SU-DHL-6 (cell line): ENCODE measurements around the gene TRIM10.

Experiments
- H2AFZ ChIP-seq: fragments of 200-600 bp; sonication (generic); 2 replicates; pipeline ENCODE4 v1.6.1; 2014; ENCODE audit warnings: low read depth, mild to moderate bottlenecking, moderate library complexity, mixed read lengths, antibody characterized with exemption, low read length; ENCODE audit not compliant: severe bottlenecking
- H3F3A ChIP-seq: fragments of 200-600 bp; shearing (Covaris generic); 2 replicates; pipeline ENCODE4 v1.6.0; 2016; ENCODE audit warnings: antibody characterized with exemption, mild to moderate bottlenecking; ENCODE audit not compliant: insufficient read depth
- H3K27ac ChIP-seq: fragments of 200-600 bp; sonication (generic); 2 replicates; pipeline ENCODE4 v1.5.1; 2016; ENCODE audit warnings: low read depth, mild to moderate bottlenecking, low read length, moderate library complexity, mixed read lengths
- H3K27me3 ChIP-seq: fragments of 200-600 bp; sonication (generic), shearing (Covaris generic); 2 replicates; pipeline ENCODE4 v1.6.0; 2014; ENCODE audit warnings: mild to moderate bottlenecking, low read length
- H3K36me3 ChIP-seq: fragments of 200-600 bp; sonication (generic); 2 replicates; pipeline ENCODE4 v1.6.1; 2014; ENCODE audit warnings: mild to moderate bottlenecking, low read length, mixed read lengths
- H3K4me2 ChIP-seq: fragments of 300-600, 200-600 bp; shearing (Covaris generic), sonication (generic); 2 replicates; pipeline ENCODE4 v1.6.0; 2014; ENCODE audit warnings: low read length, low read depth, mild to moderate bottlenecking; ENCODE audit not compliant: poor library complexity, severe bottlenecking
- H3K4me3 ChIP-seq: fragments of 200-600 bp; sonication (generic); 2 replicates; pipeline ENCODE4 v1.5.1; 2014; ENCODE audit warnings: antibody characterized with exemption, low read length, mild to moderate bottlenecking, mixed read lengths; ENCODE audit not compliant: insufficient read depth, poor library complexity, severe bottlenecking
- H3K79me2 ChIP-seq: fragments of 200-600 bp; sonication (generic); 2 replicates; pipeline ENCODE4 v1.6.1; 2014; ENCODE audit warnings: mild to moderate bottlenecking, low read length, moderate library complexity; ENCODE audit not compliant: insufficient read depth
- H3K9ac ChIP-seq: fragments of 200-600 bp; sonication (generic); 2 replicates; pipeline ENCODE4 v1.7.0; 2014; ENCODE audit warnings: mild to moderate bottlenecking, low read length
- H3K9me2 ChIP-seq: fragments of 200-600 bp; sonication (generic); replicated peaks from 2 replicates; pipeline ENCODE4 v1.6.1; 2014; ENCODE audit warnings: low read length; ENCODE audit not compliant: insufficient read depth
- H3K9me3 ChIP-seq: fragments of 200-600 bp; sonication (generic); 2 replicates; pipeline ENCODE4 v1.6.1; 2014; ENCODE audit warnings: low read length, mixed read lengths; ENCODE audit not compliant: insufficient read depth
- H4K20me1 ChIP-seq: fragments of 200-600 bp; sonication (generic); 2 replicates; pipeline ENCODE4 v1.6.1; 2014; ENCODE audit warnings: low read depth, mild to moderate bottlenecking, antibody characterized with exemption, low read length, moderate library complexity, mixed read lengths
- EZH2phosphoT487 ChIP-seq: fragments of 200-600 bp; sonication (generic), shearing (Covaris generic); conservative IDR thresholded peaks from 2 replicates; pipeline ENCODE4 v1.6.1; 2018; ENCODE audit warnings: mild to moderate bottlenecking, antibody characterized with exemption, low read length, moderate library complexity, mixed read lengths
- TF ChIP-seq, protein P1 (sequence below): fragments of 200-600 bp; sonication (generic); IDR thresholded peaks from one replicate; pipeline ENCODE4 v1.5.1; 2017; ENCODE audit warnings: antibody characterized with exemption, mild to moderate bottlenecking, low read length, moderate library complexity; ENCODE audit not compliant: insufficient read depth, poor library complexity, severe bottlenecking

TRIM10 gene

DNA sequence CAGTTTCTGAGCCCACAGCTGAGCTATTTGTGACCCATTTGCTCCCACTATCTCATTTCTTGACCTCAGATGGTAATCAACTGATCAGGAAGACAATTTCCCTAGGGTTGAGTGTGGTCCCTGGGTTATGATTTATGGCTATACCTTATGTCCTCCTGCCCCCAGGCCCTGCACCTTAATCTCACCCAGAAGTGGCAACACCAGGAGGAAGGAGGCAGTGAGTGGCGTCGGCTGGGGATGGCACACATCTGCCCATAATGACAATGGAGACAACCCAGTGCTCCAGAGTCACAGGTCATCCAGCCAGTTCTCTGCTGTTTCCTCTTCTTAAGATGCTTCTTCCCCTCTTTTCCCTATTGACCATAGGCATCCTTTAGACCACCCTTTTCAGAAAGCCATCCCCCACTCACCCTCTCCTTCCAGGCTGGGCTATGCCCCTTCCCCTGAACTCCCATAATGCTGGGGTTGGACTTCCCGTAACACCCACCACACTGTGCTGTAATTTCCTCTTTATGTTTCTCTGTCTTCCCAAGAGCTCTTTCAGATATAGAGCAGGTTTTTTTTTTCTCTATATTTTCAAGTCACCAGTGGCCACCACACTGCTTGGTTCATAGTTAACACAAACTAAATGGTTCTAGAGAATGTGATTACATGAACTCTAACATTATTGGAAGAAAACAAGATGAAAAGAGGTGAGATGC, 8.0 kb downstream of the TRIM10 start:
- H3K4me2 ChIP-seq, result no peak overlapping the region
- H3K9ac ChIP-seq, result no peak overlapping the region
- H3K36me3 ChIP-seq, result no peaks in the 10 kb centered on the region
- no peak overlapping the region for H2AFZ ChIP-seq
- no peak overlapping the region for H3K4me3 ChIP-seq
- no peak overlapping the region for H3K27ac ChIP-seq
- H3K79me2 ChIP-seq, result no peaks in the 10 kb centered on the region
- no peaks in the 10 kb centered on the region for H3K9me3 ChIP-seq
- H4K20me1 ChIP-seq, result no peaks in the 10 kb centered on the region
- no peaks in the 10 kb centered on the region for H3K27me3 ChIP-seq
- no peaks in the 10 kb centered on the region for H3K9me2 ChIP-seq
- TF ChIP-seq, protein P1, sequence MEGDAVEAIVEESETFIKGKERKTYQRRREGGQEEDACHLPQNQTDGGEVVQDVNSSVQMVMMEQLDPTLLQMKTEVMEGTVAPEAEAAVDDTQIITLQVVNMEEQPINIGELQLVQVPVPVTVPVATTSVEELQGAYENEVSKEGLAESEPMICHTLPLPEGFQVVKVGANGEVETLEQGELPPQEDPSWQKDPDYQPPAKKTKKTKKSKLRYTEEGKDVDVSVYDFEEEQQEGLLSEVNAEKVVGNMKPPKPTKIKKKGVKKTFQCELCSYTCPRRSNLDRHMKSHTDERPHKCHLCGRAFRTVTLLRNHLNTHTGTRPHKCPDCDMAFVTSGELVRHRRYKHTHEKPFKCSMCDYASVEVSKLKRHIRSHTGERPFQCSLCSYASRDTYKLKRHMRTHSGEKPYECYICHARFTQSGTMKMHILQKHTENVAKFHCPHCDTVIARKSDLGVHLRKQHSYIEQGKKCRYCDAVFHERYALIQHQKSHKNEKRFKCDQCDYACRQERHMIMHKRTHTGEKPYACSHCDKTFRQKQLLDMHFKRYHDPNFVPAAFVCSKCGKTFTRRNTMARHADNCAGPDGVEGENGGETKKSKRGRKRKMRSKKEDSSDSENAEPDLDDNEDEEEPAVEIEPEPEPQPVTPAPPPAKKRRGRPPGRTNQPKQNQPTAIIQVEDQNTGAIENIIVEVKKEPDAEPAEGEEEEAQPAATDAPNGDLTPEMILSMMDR, result no peak
- no peak for TF ChIP-seq EZH2phosphoT487
- H3F3A ChIP-seq, result no peaks in the 10 kb centered on the region

DNA sequence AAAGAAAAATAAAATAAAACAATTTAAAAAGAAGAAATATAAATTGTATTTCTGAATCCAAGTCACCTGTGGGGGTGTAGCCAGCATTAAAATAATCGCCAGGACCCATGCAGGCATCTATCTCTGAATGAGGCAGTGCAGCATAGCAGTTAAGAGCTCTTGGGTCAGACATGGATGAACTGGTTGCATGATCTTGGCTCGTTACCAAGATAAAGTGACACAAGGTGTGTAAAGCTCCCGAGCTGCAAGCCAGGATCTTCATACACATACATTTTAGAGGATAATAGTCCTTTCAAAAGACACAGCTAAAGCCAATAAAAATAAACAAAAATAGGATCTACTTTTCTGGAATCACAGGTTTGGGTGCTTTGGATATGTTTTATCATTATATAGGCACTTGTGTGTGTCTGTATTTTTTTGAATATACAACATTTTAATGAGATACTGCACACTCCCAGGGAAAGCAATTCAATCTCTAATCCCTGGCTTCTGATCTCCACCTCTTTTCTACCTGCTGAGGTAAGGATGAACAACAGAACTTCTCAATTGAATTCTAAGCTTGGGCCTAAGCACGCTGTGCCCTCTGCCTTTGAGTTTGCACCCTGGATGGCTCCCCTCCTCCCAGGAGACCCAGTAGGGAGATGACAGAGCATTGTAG, 8.9 kb downstream of the TRIM10 start:
- Histone ChIP-seq H3K79me2 (no peaks in the 10 kb centered on the region), H3F3A (no peaks in the 10 kb centered on the region), H3K27ac (no peak overlapping the region), H3K27me3 (no peaks in the 10 kb centered on the region), H3K9me3 (no peaks in the 10 kb centered on the region), H3K36me3 (no peaks in the 10 kb centered on the region), H3K9me2 (no peaks in the 10 kb centered on the region), H3K4me3 (no peak overlapping the region), H2AFZ (no peak overlapping the region), H4K20me1 (no peaks in the 10 kb centered on the region), H3K9ac (no peak overlapping the region), H3K4me2 (no peak overlapping the region)
- TF ChIP-seq, protein P1, result no peak

DNA sequence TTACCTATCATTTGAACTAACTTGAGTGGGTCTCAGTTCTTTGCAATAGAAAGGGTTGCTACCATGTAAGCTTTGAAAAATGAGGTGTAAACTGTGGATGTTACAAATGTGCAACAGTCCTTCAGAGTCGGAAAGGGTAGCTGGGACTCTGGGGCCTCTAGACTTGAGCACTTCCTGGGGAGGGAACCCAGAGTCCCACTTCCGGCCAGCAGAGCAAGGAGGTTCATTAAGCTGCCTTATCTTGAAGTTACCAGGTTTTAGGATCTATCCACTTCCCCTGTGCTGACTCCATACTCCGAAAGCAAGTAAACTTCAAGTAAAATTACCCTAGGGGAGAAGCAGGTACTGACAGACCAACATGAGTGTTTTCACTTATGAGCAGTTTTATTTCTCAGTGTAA, 9.4 kb downstream of the TRIM10 start:
- Histone ChIP-seq H3K36me3 (no peaks in the 10 kb centered on the region), H3K27me3 (no peaks in the 10 kb centered on the region), H3F3A (no peaks in the 10 kb centered on the region), H3K4me2 (no peak overlapping the region), H2AFZ (no peak overlapping the region), H4K20me1 (no peaks in the 10 kb centered on the region), H3K4me3 (no peak overlapping the region), H3K9me3 (no peaks in the 10 kb centered on the region), H3K79me2 (no peaks in the 10 kb centered on the region), H3K9ac (no peak overlapping the region), H3K27ac (no peak overlapping the region), H3K9me2 (no peaks in the 10 kb centered on the region)
- TF ChIP-seq, protein P1, result no peak
- no peak for TF ChIP-seq EZH2phosphoT487
